Mammary epithelial cell (primary cell): ENCODE results near the gene TMEM132C.

Experiments
- EZH2 ChIP-seq: IDR thresholded peaks from 2 replicates; pipeline ENCODE4 v1.6.1; 2012; ENCODE audit warnings: low read length, inconsistent platforms, borderline replicate concordance
- TF ChIP-seq, protein P1 (sequence below), 2 donors: IDR thresholded peaks in 1 of 2; conservative IDR thresholded peaks in 1 of 2; 2 replicates each; pipeline ENCODE4 v1.5.1; 2011 to 2012; ENCODE audit warnings: inconsistent platforms in 2 of 2, low read length in 2 of 2, mild to moderate bottlenecking in 2 of 2, control low read depth in 1 of 2, low read depth in 1 of 2; ENCODE audit not compliant: insufficient read depth in 1 of 2; ENCODE audit errors: extremely low read depth in 1 of 2

DNA sequence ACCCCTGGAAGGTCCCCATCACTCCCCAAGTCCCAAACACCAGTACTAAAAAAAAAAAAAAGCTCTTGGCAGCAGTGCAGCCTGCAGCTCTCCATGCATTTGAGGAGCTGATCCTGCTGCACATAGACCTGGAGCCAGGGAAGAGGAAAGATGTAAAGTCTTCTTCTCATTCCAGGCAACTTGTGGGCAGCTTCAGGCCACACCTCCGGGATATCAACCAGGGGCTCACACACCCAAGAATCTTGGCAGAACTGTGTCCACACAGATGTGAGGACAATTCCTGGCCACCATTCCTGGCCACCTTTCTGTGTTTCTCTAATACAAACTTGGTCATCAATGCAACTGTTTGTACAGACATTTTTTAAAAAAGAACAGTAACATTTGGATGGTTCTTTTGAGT is 72.7 kb downstream of the TMEM132C start:
- TF ChIP-seq, protein P1, sequence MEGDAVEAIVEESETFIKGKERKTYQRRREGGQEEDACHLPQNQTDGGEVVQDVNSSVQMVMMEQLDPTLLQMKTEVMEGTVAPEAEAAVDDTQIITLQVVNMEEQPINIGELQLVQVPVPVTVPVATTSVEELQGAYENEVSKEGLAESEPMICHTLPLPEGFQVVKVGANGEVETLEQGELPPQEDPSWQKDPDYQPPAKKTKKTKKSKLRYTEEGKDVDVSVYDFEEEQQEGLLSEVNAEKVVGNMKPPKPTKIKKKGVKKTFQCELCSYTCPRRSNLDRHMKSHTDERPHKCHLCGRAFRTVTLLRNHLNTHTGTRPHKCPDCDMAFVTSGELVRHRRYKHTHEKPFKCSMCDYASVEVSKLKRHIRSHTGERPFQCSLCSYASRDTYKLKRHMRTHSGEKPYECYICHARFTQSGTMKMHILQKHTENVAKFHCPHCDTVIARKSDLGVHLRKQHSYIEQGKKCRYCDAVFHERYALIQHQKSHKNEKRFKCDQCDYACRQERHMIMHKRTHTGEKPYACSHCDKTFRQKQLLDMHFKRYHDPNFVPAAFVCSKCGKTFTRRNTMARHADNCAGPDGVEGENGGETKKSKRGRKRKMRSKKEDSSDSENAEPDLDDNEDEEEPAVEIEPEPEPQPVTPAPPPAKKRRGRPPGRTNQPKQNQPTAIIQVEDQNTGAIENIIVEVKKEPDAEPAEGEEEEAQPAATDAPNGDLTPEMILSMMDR (conservative IDR thresholded peaks at IDR 0.05 in 1 of 2, IDR thresholded peaks at IDR 0.05 in 1 of 2; ENCODE audit: extremely low read depth in 1 of 2, insufficient read depth in 1 of 2, low read depth in 1 of 2, low read length in 2 of 2) = no peak
- no peak for TF ChIP-seq EZH2
